Dedifferentiated amniotic fluid mesenchymal stem cell (primary cell): ENCODE results near the gene ZSCAN10.

Experiments
- DNase-seq: peaks from one replicate; pipeline ENCODE4 v3.0.0-alpha.2; 2016; ENCODE audit errors: extremely low spot score

Gene ZSCAN10

DNA sequence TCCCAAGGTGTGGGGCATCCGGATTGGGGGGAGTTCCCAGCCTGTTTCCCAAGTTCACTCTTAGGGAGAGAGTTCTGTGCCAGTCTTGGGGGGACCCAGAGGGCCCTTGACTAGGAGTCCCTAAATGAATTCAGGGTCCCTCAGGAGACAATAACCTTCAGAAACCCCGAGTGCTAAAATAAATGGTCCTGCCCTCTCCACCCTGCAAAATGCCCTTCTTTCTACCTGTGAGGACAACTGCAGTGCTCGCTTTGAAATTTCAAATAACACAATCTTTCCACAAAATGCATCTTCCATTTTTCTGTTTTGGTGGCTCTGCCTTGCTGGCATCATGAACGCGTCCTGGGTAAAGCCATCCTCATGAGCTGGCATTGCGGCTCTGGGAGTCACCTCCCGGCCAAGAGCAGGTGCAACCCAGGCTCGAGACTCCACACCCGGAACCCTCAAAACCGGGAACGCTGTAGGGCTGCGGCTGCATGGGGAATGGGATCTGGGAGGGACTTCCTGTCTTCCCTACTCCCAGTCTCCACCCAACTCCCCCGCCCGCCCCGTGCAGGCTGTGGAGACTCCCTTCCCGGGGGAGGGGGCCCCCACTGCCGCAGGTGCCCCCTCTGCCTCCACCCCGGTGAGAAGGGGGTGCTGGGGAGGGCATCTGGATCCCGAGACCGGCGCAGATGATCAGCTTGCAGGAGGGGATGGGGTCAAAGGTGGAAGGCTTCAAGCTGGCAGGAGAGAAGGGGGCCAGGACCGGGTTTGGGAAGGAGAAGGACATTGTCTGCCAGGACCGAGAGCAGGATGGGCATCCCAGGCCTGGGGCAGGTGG is 13.2 kb upstream of the ZSCAN10 start, which contains the start of gene ZNF205:
Gene ZNF205 (plus strand): TSS at position 529 of the 823 bp plus-strand sequence. CDS start 845 bp downstream, outside the sequence.
- peak; percentile 49 for DNase-seq

DNA sequence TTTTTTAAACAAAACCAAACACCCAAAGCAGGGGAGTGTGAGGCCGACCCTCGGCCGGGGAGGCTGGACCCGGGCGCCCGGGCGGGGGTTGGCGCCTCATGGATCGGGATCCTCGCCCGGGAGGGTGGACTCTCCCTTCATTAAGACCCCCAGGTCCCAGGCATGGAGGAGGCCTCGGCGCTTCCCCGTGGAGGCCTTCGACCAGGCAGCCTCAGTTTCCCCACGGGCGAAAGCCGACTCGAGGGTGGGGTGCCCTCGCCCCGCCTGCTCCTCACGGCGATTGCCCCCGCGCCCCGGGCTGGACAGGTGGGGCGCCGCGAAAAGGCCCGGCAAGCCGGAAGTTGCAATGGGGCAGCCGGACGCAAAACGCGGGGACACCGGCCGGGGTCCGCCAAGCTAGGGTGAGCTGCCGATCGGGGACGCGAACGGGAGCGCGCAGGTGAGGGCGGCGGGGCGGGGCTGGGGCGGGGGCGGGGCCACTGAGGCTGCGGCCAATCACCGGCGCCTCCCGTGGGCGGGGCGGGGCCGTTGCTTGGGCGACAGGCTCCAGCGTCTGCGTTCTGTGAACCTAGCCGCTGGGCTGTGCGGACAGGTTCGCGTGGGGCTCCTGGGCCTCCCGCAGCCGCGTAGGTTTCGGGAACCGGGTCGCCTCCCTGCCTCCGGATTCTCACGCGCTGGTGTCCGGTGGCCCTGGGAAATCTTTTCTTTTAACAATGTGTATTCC is 7.3 kb upstream of the ZSCAN10 start:
- DNase-seq: peak; percentile 76

DNA sequence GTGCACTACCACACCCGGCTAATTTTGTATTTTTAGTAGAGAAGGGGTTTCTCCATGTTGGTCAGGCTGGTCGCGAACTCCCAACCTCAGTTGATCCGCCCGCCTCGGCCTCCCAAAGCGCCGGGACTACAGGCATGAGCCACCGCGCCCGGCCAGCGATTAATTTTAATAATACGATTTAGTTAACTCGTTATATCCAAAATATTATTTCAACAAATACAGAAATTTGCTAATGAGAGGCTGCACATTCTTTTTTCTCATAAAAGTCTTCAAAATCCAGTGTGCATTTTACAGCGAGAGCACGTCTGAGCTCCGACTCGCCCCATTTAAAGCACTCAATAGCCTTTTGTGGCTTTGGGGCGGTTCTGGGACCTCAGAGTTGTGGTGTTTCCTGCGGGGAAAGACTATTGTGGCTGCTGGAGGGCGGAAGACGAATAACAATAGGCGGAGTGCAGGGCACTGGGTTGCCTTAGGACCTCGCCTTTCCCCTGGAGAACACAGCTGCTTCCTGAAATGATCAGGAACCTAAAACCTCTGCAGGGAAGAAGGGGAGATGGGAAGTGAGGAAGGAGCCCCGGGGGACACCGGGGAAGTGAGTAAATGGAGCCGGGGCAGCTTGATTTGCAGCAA is 2.9 kb upstream of the ZSCAN10 start:
- no peak for DNase-seq

DNA sequence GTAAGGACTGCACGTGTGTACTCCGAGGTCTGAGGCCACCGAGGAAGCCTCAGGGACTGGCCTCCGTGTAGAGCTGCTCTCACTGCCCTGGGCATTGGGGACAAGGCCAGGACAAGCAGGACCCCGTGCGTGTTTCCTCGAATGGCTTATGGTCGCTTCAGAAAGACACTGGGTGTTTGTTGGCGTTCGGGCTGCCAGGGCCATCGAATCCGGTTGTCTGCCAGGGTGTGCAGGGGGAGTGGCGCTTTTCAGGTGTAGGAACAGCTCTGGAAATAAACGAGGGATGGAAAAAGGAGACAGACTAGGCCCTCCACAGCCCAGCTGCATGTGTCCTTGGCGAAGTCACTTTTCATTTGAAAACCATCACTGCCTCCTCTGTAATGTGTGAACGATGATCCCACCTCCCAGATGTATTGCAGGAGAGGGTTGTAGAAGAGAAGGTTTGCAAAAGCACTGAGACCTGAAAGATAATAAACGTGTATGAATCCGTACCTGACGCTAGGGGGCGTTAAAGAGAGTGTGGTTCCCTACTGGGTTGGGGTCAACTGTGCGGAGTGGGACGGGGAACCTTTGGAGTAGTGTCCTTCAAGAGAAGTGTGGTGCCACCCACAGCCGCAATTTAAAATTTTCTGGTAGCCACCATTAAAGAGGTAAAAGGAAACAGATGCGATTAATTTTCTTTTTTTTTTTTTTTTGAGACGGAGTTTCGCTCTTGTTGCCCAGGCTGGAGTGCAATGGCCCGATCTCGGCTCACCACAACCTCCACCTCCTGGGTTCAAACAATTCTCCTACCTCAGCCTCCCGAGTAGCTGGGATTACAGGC is 2.1 kb upstream of the ZSCAN10 start:
- no peak for DNase-seq

DNA sequence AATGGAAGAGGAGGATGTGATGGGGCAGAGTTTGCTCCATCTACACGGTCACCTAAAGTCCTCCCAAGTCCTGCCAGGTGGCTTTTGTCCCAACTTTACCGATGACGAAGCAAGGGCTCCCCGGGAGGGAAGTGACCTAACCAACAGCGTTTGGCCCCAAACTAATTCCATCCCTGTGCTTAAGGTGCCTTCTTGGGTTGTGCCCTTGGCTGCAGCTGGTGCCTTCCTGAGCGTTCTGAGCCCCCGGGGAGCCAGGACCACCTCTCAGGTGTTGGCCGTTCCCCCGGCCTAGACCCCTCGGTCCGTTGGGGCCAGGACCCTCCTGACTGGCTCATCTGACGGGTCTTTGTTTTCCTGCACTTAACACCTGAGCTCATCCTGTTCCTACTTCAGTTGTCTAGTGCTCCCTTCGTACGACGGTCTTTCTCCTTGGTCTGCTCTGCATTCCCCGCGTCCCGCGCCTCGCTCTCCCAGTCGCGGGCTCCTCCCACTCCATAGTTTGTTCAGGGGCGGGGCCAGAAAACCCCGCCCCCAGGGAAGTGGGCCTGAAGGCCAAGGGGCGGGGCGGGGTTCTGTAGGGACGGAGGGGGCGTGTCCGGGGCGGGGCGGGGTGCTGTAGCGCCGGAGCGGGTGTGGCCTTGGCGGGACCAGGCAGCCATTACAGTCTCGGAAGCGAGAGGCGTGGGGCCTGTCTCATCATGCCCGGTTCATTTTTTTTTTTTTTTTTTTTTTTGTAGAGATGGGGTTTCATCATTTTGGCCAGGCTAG is 822 bp upstream of the ZSCAN10 start:
- peak; percentile 68 for DNase-seq

DNA sequence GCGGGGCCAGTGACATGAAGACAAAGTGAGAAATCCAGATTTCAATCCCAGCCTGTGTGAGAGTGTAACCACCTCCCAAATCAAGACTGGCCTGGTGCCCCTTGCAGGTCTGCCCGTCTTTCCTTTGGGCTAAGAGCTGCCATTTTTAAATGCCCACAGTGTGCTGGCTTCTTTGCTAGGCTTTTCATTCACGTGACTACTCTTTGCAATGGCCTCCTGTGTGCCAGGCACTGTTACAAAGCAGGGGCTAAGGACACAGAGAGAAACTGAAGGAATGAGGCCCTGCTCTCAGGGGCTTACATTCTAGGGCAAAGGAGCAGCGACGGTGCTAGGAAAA is 269 bp upstream of the ZSCAN10 start:
- DNase-seq: no peak

DNA sequence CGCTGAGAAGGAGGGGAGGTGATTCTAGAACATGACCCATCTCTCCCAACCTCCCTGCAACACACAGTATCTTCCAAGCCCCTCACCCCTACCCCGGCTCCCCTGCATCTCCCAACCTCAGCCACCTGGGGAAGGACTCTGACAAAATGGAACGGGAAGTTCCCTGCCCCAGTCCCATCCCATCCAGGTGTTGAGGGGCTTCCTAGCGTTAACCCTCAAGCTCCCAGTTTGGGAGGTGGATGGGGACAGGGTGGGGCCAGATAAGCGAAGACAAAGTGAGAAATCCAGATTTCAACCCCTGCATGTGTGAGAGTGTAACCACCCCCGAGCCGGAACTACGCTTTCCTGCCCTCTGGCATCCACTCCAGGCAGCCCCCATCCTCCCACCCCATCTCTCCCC is 1.8 kb downstream of the ZSCAN10 start:
- DNase-seq: no peak

DNA sequence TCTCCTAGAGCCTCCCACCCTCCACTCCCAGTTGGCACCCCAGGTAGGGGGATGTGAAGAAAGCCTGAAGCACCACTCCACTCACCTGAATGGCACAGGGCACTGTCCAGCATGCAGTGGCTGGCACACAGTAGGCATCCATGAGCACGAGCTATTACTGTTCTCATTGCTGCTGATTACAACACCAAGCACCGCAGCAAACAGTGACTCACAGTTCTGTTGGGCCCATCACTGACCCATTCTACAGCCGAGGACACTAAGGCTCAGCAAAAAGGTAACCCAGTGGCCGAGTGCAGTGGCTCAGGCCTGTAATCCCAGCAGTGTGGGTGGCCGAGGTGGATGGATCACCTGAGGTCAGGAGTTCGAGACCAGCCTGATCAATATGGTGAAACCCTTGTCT is 2.7 kb downstream of the ZSCAN10 start:
- DNase-seq: no peak

DNA sequence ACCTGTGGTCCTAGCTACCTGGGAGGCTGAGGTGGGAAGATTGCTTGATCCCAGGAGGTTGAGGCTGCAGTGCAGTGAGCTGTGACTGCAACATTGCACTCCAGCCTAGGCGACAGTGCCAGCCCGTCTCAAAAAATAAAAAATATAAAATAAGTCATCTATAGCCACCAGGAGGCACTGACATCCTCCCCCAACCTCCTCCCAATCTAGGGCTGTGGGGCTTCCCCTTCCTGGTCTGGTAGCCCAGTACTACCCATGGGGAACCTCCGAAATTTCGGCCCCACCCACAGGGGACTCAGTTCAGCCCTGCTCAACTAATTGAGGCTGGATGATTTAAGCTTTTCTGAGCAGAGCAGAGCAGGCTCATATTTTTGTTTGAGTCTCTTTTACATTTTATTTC is 3.2 kb downstream of the ZSCAN10 start:
- no peak for DNase-seq

DNA sequence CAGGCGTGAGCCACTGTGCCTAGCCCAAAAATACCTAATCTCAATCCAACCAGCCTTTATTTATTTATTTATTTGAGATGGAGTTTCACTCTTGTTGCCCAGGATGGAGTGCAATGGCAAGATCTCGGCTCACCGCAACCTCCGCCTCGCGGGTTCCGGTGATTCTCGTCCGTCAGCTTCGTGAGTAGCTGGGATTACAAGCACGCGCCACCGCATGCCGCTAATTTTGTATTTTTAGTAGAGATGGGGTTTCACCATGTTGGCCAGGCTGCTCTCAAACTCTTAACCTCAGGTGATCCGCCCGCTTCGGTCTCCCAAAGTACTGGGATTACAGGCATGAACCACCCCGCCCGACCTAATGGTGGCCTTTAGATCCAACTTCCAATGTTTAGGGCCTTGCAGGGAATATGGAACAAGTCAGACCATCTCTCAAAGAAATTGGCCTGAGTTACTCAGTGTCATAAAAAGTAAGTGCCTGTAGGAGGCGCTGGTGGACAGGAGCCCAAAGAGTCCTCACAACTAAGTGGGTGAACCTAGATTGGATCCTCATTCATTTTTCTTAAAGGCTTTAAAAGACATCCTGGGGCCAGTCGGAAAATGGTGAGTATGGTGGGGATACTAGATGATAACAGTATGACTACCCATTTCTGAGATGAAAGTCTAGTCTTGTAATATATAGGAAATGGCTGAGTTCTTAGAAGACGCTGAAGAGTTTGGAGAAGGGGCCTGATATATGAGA is 4.6 kb downstream of the ZSCAN10 start:
- no peak for DNase-seq

DNA sequence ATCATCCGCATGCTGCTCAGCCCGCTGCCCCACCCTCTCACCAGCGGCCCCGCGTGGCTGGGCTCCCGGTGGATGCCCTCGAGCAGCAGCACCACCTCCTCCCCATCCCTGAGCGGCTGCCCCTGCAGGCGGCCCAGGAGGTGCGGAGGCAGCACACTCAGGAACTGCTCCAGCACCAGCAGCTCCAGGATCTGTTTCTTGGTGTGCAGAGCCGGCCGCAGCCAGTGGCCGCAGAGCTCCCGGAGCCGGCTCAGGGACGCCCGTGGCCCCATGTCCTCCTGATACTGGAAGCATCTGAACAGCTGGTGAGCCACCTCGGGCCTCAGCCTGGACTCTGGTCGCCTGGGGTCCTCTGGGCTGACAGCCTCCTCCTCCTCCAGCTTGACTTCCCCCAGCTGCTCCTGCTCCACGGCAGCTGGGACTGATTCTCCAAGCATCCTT is 6.6 kb downstream of the ZSCAN10 start:
- no peak for DNase-seq

DNA sequence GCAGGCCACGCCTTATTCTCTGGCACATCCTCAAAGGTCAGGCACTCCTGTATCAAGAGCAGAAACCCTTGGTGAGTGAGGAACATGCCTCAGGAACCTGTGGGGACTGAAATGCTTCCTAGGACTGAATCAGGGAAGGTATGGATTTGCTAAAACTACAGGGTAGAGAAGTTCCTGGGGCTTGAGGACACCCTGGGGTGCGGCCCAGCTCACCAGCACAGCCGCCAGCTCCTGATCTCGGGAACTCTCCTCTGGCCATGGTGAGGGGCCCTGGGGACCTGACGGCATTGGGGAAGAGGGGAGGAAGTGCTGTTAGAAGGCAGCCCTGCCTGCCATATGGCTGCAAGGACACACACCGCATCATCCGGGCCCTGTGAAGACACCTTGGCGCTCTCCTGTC is 7.5 kb downstream of the ZSCAN10 start:
- DNase-seq: no peak

DNA sequence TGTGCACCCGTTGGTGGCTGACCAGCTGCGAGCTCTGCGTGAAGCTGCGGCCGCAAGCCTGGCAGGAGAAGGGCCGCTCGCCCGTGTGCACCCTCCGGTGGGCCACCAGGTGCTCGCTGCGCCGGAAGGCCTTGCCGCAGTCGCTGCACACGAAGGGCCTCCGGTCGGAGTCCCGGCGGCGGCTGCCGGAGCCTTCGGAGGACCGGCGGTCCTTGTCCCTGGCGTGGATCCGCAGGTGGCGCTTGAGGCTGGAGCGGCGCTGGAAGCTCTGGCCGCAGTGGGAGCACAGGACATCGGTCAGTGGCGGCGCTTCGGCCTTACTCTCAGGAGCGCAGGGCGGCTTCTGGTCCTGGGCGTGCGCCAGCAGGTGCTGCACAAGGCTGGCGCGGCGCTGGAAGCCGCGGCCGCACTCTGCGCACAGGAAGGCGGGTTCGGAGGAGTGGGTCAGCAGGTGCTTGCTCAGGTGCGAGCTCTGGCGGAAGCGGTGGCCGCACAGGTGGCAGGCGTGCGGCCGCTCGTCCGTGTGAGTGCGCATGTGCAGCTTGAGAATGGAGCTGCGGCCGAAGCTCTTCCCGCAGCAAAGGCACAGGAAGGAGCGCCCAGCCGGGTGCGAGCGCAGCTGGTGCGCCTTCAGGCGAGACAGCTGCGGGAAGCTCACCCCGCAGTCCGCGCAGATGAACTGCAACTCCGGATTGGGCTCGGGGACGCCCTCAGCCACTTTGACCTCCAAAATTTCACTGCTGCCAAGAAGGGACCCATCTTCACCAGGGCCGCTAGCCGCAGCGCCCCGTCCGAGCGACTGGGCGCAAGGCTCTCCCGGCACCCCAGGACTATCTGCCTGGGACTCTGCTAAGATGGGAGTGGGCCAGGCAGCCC is 9.1 kb downstream of the ZSCAN10 start:
- DNase-seq: no peak

DNA sequence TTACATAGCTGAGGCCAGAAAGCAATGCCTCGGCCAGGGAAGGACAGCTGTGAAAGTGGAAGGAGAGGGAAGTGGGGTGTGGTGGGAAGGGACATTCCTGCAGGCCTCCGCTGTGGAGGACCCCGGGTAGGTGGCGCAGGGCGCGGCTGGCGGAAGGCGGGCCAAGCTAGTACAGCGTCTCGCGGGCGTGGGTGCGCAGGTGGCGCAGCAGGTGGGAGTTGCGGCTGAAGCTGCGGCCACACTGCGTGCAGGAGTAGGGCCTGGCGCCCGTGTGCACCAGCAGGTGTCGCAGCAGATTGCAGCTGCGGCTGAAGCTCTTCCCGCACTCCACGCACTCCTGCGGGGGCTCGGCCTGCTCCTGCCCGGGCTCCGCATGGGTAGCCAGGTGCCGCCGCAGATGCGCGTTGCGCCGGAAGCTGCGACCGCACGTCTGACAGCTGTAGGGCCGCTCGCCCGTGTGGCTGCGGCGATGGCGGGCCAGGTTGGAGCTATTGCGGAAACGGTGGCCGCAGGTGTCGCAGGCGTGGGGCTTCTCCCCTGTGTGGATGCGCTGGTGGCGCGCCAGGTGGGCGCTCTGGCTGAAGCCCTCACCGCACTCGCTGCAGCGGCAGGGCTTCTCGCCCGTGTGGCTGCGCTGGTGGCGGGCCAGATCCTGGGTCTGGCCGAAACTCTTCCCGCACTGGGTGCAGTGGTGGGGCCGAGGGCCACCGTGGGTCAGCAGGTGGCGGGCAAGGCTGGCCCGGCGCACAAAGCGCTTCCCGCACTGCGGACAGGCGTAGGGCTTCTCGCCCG is 10.0 kb downstream of the ZSCAN10 start:
- no peak for DNase-seq

DNA sequence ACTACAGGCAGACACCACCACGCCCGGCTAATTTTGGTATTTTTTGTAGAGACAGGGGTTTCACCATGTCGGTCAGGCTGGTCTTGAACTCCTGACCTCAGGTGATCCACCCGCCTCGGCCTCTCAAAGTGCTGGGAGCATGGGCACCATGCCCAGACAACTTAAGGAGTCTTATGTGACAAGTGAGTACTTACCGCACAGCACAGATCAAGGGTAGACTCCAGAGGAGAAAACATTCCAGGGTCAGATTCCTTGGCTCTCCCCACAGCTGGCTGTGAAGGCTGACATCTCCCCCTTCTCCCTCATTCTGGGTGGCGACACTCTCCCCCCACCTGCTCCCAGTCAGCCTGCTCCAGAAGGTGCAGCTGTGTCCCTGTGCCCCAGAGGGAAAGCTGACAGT is 10.6 kb downstream of the ZSCAN10 start:
- DNase-seq: no peak

DNA sequence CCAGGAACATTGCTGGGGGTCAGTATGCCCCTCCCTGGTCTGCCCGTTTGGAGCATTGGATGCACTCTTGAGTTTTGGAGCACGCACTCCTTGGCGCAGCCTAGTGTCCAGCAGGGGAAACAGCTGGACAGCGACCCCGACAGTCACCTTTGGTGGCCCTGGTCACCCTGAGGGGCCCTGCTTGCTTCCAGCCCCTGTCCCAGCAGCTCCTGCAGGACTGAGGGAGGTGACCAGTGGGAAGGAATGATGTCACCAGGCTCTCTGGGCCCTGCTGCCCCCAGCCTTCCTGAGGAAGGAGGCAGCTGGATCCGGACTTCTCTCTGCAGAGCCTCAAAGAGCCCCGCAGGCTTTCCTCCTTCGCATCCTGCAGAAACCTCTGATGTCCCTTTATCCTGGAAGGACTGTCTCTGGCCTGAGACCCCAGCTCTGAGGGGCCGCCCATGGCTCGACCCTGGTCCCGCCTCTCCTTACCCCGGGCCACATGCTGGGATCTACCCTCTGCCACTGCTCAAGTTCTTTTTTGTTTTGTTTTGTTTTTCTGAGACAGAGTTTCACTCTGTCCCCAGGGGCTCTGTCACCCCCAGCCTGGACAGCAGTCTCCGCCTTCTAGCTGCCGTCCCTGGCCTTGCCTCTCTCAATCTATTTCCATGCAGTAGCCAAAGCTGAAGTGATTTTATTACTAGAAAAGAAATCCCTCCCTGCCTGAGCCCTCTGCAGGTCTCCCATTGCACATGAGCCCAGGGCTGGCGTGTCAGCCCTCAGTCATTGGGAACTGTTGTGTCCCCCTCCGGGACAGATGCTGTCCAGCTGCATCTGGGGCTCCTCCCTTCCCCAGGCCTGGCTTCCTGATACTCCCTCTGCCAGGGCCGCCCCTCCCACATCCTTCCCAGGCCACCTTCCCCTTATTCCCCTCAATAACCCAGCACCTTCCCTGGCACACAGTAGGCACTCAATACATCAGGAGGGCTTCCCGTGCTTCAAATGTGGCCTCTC is 11.6 kb downstream of the ZSCAN10 start:
- no peak for DNase-seq

DNA sequence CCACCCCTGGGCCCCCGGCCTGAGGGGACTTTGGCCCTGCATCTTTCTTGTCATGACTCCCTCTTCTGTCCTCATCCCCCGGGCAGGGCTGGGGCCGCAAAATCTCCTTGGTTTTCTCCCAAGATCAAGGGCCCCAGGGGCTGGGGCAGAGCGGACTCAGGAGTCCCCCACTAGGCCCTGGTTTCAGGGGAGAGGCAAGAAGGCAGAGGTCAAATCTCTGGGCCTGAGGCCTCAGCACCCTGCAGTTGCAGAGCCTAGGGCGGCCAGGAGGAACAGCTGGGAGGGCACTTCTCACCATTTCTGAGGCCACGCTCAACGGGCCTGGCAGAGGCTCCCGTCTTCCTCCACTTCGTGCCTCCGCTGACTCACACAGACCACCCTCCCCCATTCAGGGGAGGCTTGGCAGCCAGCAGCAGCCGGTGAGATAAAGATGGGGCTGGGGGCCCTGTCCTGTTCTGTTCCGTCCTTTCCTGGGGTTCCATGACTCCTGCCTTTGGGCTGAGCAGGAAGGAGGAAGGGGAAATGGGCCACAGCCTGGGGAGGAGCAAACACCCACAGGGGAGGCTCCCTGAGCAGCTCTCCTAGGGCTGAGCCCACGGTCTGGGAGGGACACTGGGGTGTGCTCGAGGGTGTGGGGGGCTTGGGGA is 12.4 kb downstream of the ZSCAN10 start:
- DNase-seq: no peak
